Upper lobe of right lung (tissue), 1 donor: ENCODE results near the gene DYNLL2. TPM values are rescaled to one million over a fixed set of nuclear protein-coding genes. Genes with fewer than 3 reads are reported as not detected.
"Not testable (repeated sequence)": the region's sequence is repeated elsewhere in the genome, so short reads cannot be mapped to it uniquely, and the experiment has no call there.

ENCODE experiments used
- ATAC-seq: fragments of 200-7000 bp; cut with Tn5 transposase; one replicate; pipeline ENCODE4 v1.9.1; 2020; ENCODE audit warnings: mild to moderate bottlenecking, moderate library complexity
- DNase-seq: peaks from one replicate; pipeline ENCODE4 v3.0.0-alpha.2; 2020
- H3K27ac ChIP-seq: fragments of 200-600 bp; one replicate; pipeline ENCODE4 v1.8.0; 2022
- H3K27me3 ChIP-seq: fragments of 200-600 bp; one replicate; pipeline ENCODE4 v1.8.0; 2022; ENCODE audit warnings: mild to moderate bottlenecking
- H3K36me3 ChIP-seq: fragments of 200-600 bp; one replicate; pipeline ENCODE4 v1.8.0; 2022
- H3K4me1 ChIP-seq: fragments of 200-600 bp; one replicate; pipeline ENCODE4 v1.8.0; 2022
- H3K4me3 ChIP-seq: fragments of 200-600 bp; one replicate; pipeline ENCODE4 v1.8.0; 2022; ENCODE audit warnings: mild to moderate bottlenecking
- H3K9me3 ChIP-seq: fragments of 200-600 bp; one replicate; pipeline ENCODE4 v1.8.0; 2022
- intact Hi-C: fragments of 100-400 bp; cut with DNase I; formaldehyde crosslinking; loops from one replicate; pipeline ENCODE4 v1.11.0; 2022
- long read RNA-seq: library from polyadenylated mRNA; unstranded; transcript quantifications from one replicate; pipeline ENCODE4 v2.0.0, GENCODE V29; 2021
- total RNA-seq: library from RNA; stranded (reverse); fragmentation: NEBNext Ultra II Directional; extraction: Animal tissue kit (Norgen Biotek cat#: 25700); gene quantifications from one replicate; pipeline ENCODE4 v1.2.1, GENCODE V29; 2021
- TF ChIP-seq, protein P1 (sequence below): fragments of 200-600 bp; IDR thresholded peaks from one replicate; pipeline ENCODE4 v1.8.0; 2022; ENCODE audit warnings: antibody characterized with exemption
- donor health status: DM: no; HTN: yes; CAD: no; lungs with severe emphysema.

The DYNLL2 gene
- total RNA-seq = 37.8 TPM
- long read RNA-seq, partial matches to known transcripts = 0 of 5 reads
- long read RNA-seq, other reads (novel, unspliced or antisense) = 5 of 5 reads

DNA sequence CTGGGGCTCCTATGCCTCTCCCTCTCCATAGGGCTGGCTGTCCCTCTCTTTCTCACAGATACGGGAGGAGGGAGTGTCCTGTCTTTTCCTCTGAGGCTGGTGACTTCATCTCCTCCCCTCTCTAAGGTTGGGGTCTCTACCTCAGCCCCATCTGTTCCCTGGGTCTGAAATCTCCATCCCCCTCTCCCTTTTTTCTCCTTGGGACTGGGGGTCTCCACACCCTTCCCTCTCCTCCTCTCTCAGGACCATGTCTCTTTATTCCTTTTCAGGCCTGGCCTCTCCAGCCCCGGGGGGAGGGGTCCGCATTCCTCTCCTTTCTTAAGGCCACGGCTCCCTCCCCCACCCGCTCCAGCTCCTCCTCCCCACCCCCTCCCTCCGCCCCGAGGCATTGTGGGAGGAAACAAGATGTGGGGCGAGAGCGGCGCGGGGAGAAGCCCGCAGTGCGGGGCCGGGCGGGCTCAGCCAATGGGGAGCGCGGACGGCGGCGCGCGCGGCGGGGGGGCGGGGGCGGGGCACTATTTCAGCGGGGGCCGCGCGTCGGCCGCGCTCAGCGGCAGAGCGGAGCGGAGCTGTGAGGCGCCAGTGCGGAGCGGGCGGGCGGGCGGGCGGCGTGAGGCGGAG lies at the start of gene DYNLL2:
DYNLL2 (plus strand) TSS at position 550 of the 621 bp plus-strand sequence. CDS start 3,672 bp downstream, outside the sequence.
- peaks cover 25% of the 10 kb centered on the region for H3K36me3 ChIP-seq
- intact Hi-C loops = no loop called here
- TF ChIP-seq, protein P1, sequence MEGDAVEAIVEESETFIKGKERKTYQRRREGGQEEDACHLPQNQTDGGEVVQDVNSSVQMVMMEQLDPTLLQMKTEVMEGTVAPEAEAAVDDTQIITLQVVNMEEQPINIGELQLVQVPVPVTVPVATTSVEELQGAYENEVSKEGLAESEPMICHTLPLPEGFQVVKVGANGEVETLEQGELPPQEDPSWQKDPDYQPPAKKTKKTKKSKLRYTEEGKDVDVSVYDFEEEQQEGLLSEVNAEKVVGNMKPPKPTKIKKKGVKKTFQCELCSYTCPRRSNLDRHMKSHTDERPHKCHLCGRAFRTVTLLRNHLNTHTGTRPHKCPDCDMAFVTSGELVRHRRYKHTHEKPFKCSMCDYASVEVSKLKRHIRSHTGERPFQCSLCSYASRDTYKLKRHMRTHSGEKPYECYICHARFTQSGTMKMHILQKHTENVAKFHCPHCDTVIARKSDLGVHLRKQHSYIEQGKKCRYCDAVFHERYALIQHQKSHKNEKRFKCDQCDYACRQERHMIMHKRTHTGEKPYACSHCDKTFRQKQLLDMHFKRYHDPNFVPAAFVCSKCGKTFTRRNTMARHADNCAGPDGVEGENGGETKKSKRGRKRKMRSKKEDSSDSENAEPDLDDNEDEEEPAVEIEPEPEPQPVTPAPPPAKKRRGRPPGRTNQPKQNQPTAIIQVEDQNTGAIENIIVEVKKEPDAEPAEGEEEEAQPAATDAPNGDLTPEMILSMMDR = no peak
- peak within 1 kb of the TSS; percentile 92 for H3K27ac ChIP-seq
- peak; percentile 94 for ATAC-seq
- peaks cover 29% of the 10 kb centered on the region for H3K4me1 ChIP-seq
- H3K27me3 ChIP-seq = no peaks in the 10 kb centered on the region
- DNase-seq = peak; percentile 97
- peak within 1 kb of the TSS; percentile 92 for H3K4me3 ChIP-seq
- H3K9me3 ChIP-seq = no peaks in the 10 kb centered on the region

DNA sequence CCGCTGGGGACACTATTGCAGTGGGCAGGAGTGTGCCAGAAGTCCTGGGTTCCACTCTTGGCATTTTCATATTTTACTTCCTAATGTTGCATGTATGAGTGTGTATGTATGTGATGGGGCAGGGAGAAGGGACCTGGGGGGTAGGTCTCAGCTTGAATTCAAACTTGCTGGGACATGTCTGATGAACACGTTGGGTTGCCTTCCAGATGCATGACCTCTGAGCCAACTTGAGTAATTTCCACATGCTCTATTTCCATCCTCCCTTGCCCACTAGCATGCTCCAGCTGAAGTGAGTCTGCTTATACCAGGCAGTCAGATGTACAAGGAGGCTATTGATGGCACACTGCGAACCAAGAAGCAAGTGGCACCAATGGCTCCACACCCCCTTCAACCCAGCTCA lies 43.2 kb upstream of the DYNLL2 start:
- DNase-seq (no peak), ATAC-seq (no peak)
- intact Hi-C loops = no loop called here
- no peaks in the 10 kb centered on the region for H3K36me3 ChIP-seq
- H3K4me1 ChIP-seq = no peaks in the 10 kb centered on the region
- TF ChIP-seq, protein P1 = no peak
- no peaks in the 10 kb centered on the region for H3K9me3 ChIP-seq
- no peak overlapping the region for H3K4me3 ChIP-seq
- H3K27me3 ChIP-seq = no peaks in the 10 kb centered on the region
- no peak overlapping the region for H3K27ac ChIP-seq

DNA sequence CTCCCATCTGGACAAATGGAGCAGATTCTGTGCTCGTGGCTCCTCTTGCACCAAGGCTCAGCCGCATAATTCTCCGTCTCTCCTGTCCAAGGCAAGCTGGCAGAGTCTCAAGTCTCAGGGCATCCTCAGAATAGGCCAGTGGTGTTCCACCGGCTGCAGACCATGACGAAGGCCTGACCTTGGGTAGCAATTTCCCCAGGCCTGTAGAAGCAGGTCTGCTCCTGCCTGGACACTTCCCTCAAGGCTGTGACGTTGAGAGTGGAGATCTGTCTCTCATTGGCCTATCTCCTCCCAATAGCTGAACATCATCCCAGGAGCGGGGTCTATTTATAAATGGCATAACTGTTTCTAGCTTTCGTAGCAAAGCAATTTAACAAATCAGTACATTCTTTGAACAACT lies 42.8 kb upstream of the DYNLL2 start:
- DNase-seq (no peak), ATAC-seq (no peak)
- H3K27me3 ChIP-seq = no peaks in the 10 kb centered on the region
- TF ChIP-seq, protein P1 = no peak
- H3K4me1 ChIP-seq = no peaks in the 10 kb centered on the region
- H3K9me3 ChIP-seq = no peaks in the 10 kb centered on the region
- no peak overlapping the region for H3K4me3 ChIP-seq
- intact Hi-C loops = no loop called here
- H3K36me3 ChIP-seq = no peaks in the 10 kb centered on the region
- no peak overlapping the region for H3K27ac ChIP-seq

DNA sequence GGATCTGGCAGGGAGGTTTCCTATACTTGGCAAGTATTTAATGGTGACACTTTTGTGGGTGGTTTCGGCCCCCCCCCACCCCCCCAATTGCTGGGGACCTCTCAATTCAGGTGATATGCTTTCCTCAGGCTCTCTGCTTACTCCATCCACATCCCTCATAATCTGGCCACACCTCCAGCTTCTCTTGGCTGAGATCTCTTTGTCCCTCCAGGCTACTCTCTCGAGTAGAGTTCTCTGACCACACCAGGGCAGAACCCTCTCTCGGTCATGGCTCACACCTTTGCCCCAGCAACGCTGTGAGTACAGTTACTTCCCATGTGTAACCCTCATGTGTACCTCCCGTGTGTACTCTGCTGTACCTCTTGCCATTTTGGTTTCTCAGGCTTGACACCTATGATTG lies 42.1 kb upstream of the DYNLL2 start:
- Histone ChIP-seq H3K27me3 (no peaks in the 10 kb centered on the region), H3K4me1 (no peaks in the 10 kb centered on the region), H3K9me3 (no peaks in the 10 kb centered on the region), H3K36me3 (no peaks in the 10 kb centered on the region), H3K27ac (no peak overlapping the region), H3K4me3 (no peak overlapping the region)
- ATAC-seq (no peak), DNase-seq (no peak)
- TF ChIP-seq, protein P1 = no peak
- intact Hi-C loops = no loop called here

DNA sequence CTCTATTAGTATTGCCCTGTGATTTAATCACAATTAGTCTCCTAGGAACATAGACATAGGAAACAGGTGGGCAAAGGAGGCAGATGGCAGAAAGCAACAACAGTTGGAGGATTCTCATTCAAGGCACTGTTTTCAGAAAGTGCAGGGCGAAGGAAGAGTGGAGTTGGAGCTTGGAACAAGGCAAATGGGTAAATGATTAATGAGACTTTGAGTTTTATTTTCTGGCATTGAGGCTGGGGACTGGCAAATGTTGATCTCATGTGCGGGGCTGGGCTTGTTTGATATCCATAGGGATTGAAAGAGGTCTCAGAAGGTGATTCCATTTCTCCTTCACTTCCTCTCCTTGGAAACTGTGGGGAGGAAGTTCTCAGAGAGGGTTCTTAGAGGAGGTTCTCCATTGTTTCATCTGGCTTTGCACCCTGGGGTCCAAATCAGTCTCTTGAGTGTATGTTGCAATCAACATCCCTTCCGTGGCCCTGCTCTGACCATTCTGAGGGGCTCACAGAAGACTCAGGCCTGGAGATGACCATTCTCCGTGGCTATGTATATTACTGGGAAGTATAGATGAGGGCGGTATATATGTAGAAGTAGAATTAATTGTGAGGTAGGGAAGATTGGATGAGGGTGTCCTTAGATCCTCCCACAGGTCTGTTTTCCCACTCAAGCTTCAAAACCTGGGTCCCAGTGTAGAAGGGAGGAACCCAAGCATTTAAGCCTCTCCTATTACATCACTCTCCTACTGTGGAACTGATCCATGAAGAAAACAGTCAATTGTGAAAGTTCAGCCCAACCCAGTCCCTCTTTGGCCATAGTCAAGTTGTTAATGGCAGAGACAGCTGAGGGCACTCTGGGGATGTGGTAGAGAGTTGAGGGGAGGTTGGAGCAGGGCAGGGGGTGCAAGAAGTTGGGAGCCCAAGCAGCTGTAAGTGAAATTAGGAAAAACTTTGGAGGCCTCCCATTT lies 39.7 kb upstream of the DYNLL2 start:
- no peak overlapping the region for H3K27ac ChIP-seq
- H3K27me3 ChIP-seq = no peaks in the 10 kb centered on the region
- ATAC-seq = no peak
- H3K4me1 ChIP-seq = no peaks in the 10 kb centered on the region
- no peak for DNase-seq
- no peaks in the 10 kb centered on the region for H3K36me3 ChIP-seq
- TF ChIP-seq, protein P1 = no peak
- H3K4me3 ChIP-seq = no peak overlapping the region
- H3K9me3 ChIP-seq = no peaks in the 10 kb centered on the region
- intact Hi-C loops = no loop called here

DNA sequence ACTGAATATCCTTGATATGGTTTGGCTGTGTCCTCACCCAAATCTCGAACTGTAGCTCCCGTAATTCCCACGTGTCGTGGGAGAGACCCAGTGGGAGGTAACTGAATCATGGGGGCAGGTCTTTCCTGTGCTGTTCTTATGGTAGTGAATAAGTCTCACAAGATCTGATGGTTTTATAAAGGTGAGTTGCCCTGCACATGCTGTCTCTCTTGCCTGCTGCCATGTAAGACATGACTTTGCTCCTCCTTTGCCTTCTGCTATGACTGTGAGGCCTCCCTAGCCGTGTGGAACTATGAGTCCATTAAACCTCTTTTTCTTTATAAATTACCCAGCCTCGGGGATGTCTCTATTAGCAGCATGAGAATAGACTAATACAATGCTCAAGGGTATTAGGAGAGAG lies 39.0 kb upstream of the DYNLL2 start:
- H3K27ac ChIP-seq, ATAC-seq, H3K9me3 ChIP-seq, H3K4me1 ChIP-seq, H3K36me3 ChIP-seq, H3K27me3 ChIP-seq, DNase-seq, intact Hi-C loops, H3K4me3 ChIP-seq: not testable (repeated sequence)
